Neural cell (in vitro differentiated cells): ENCODE data around the gene RIBC2. TPM values are rescaled to one million over a fixed set of nuclear protein-coding genes. Genes with fewer than 3 reads are reported as not detected.

ENCODE experiments used
- H2AFZ ChIP-seq: fragments of 200-600, 300-800 bp; sonication (generic), shearing (Covaris generic); 2 replicates; pipeline ENCODE4 v1.6.0; 2014; ENCODE audit warnings: low read depth, mild to moderate bottlenecking, antibody characterized with exemption, low read length, moderate library complexity
- H3F3A ChIP-seq: fragments of 200-600 bp; shearing (Covaris generic); 2 replicates; pipeline ENCODE4 v1.6.1; 2016; ENCODE audit warnings: mild to moderate bottlenecking, moderate library complexity, mixed read lengths, antibody characterized with exemption, low read length; ENCODE audit not compliant: insufficient read depth, poor library complexity, severe bottlenecking
- H3K27ac ChIP-seq: fragments of 200-600, 300-800 bp; sonication (generic), shearing (Covaris generic); 2 replicates; pipeline ENCODE4 v1.5.1; 2014; ENCODE audit warnings: mild to moderate bottlenecking, low read length, moderate library complexity
- H3K27me3 ChIP-seq: fragments of 300-800, 200-600 bp; sonication (generic), shearing (Covaris generic); 2 replicates; pipeline ENCODE4 v1.6.0; 2014; ENCODE audit warnings: mild to moderate bottlenecking, low read depth, low read length, moderate library complexity; ENCODE audit not compliant: insufficient read depth
- H3K36me3 ChIP-seq: fragments of 300-800, 200-600 bp; sonication (generic), shearing (Covaris generic); 2 replicates; pipeline ENCODE4 v1.5.1; 2014; ENCODE audit warnings: mild to moderate bottlenecking, antibody characterized with exemption, low read length, moderate library complexity; ENCODE audit not compliant: insufficient read depth
- H3K4me2 ChIP-seq: fragments of 300-800, 200-600 bp; sonication (generic), shearing (Covaris generic); 2 replicates; pipeline ENCODE4 v1.6.0; 2014; ENCODE audit warnings: mild to moderate bottlenecking, low read length
- H3K4me3 ChIP-seq: fragments of 300-800, 200-600 bp; sonication (generic), shearing (Covaris generic); 2 replicates; pipeline ENCODE4 v1.5.1; 2014; ENCODE audit warnings: mild to moderate bottlenecking, low read length, moderate library complexity
- H3K79me2 ChIP-seq: fragments of 200-600 bp; shearing (Covaris generic); replicated peaks from 2 replicates; pipeline ENCODE4 v1.6.0; 2014; ENCODE audit warnings: mild to moderate bottlenecking, low read length, moderate library complexity; ENCODE audit not compliant: insufficient read depth
- H3K9ac ChIP-seq: fragments of 300-800, 200-600 bp; sonication (generic), shearing (Covaris generic); 2 replicates; pipeline ENCODE4 v1.6.1; 2016; ENCODE audit warnings: mild to moderate bottlenecking, low read length, mixed read lengths
- H3K9me2 ChIP-seq: fragments of 200-600 bp; shearing (Covaris generic); 2 replicates; pipeline ENCODE4 v1.6.1; 2016; ENCODE audit warnings: mild to moderate bottlenecking, low read length, mixed read lengths; ENCODE audit not compliant: insufficient read depth
- H3K9me3 ChIP-seq: fragments of 200-600, 300-800 bp; sonication (generic), shearing (Covaris generic); 2 replicates; pipeline ENCODE4 v1.6.1; 2016; ENCODE audit warnings: mild to moderate bottlenecking, mixed run types, low read length, moderate library complexity, mixed read lengths
- H4K20me1 ChIP-seq: fragments of 200-600 bp; shearing (Covaris generic); 2 replicates; pipeline ENCODE4 v1.6.1; 2016; ENCODE audit warnings: mild to moderate bottlenecking, mixed run types; ENCODE audit not compliant: insufficient read depth
- CTCF ChIP-seq: fragments of 450-650 bp; IDR thresholded peaks from 2 replicates; pipeline ENCODE4 v1.5.1; 2014; ENCODE audit warnings: antibody characterized with exemption, mild to moderate bottlenecking, moderate library complexity; ENCODE audit not compliant: poor library complexity, severe bottlenecking
- EP300 ChIP-seq: fragments of 450-650 bp; conservative IDR thresholded peaks from 2 replicates; pipeline ENCODE4 v1.6.1; 2014; ENCODE audit warnings: antibody characterized with exemption, mild to moderate bottlenecking, moderate library complexity; ENCODE audit not compliant: poor library complexity, severe bottlenecking
- EZH2 ChIP-seq: fragments of 200-600, 300-800 bp; shearing (Covaris generic), sonication (generic); IDR thresholded peaks from 2 replicates; pipeline ENCODE4 v1.6.1; 2014; ENCODE audit warnings: antibody characterized with exemption, low read length, borderline replicate concordance, mild to moderate bottlenecking; ENCODE audit not compliant: insufficient read depth, poor library complexity, severe bottlenecking
- MXI1 ChIP-seq: fragments of 450-650 bp; conservative IDR thresholded peaks from 2 replicates; pipeline ENCODE4 v1.6.1; 2014; ENCODE audit warnings: antibody characterized with exemption, mild to moderate bottlenecking; ENCODE audit not compliant: poor library complexity, severe bottlenecking
- POLR2AphosphoS5 ChIP-seq: IDR thresholded peaks from 2 replicates; pipeline ENCODE4 v1.6.1; 2012
- RAD21 ChIP-seq: fragments of 450-650 bp; conservative IDR thresholded peaks from 2 replicates; pipeline ENCODE4 v1.6.1; 2014; ENCODE audit warnings: antibody characterized with exemption, mild to moderate bottlenecking, moderate library complexity
- SMC3 ChIP-seq: fragments of 450-650 bp; conservative IDR thresholded peaks from 2 replicates; pipeline ENCODE4 v1.6.1; 2014; ENCODE audit warnings: antibody characterized with exemption, mild to moderate bottlenecking, moderate library complexity; ENCODE audit not compliant: poor library complexity
- TAF1 ChIP-seq: IDR thresholded peaks from 2 replicates; pipeline ENCODE4 v1.6.1; 2012; ENCODE audit warnings: low read depth
- polyA plus RNA-seq: library from polyadenylated mRNA; depleted of rRNA; stranded (reverse); fragments of >200 nt; gene quantifications from 2 replicates; pipeline ENCODE4 v1.2.3, GENCODE V29; 2014
- TF ChIP-seq, protein P1 (sequence below): IDR thresholded peaks from 2 replicates; pipeline ENCODE4 v1.6.1; 2012; ENCODE audit warnings: borderline replicate concordance

Gene RIBC2
- polyA plus RNA-seq, 1 donor from 2014 or later, result not detected

GRCh38 chr22:45476814-45477213 is 63.3 kb downstream of the RIBC2 start:
- H3K36me3 ChIP-seq, result no peaks in the 10 kb centered on the region
- H3K27me3 ChIP-seq, result no peaks in the 10 kb centered on the region
- H3K4me3 ChIP-seq, result no peak overlapping the region
- H3K9me2 ChIP-seq, result no peaks in the 10 kb centered on the region
- no peaks in the 10 kb centered on the region for H3F3A ChIP-seq
- TF ChIP-seq EP300 (no peak), CTCF (no peak), SMC3 (no peak), EZH2 (no peak), POLR2AphosphoS5 (no peak), MXI1 (no peak), RAD21 (no peak), TAF1 (no peak)
- TF ChIP-seq, protein P1, sequence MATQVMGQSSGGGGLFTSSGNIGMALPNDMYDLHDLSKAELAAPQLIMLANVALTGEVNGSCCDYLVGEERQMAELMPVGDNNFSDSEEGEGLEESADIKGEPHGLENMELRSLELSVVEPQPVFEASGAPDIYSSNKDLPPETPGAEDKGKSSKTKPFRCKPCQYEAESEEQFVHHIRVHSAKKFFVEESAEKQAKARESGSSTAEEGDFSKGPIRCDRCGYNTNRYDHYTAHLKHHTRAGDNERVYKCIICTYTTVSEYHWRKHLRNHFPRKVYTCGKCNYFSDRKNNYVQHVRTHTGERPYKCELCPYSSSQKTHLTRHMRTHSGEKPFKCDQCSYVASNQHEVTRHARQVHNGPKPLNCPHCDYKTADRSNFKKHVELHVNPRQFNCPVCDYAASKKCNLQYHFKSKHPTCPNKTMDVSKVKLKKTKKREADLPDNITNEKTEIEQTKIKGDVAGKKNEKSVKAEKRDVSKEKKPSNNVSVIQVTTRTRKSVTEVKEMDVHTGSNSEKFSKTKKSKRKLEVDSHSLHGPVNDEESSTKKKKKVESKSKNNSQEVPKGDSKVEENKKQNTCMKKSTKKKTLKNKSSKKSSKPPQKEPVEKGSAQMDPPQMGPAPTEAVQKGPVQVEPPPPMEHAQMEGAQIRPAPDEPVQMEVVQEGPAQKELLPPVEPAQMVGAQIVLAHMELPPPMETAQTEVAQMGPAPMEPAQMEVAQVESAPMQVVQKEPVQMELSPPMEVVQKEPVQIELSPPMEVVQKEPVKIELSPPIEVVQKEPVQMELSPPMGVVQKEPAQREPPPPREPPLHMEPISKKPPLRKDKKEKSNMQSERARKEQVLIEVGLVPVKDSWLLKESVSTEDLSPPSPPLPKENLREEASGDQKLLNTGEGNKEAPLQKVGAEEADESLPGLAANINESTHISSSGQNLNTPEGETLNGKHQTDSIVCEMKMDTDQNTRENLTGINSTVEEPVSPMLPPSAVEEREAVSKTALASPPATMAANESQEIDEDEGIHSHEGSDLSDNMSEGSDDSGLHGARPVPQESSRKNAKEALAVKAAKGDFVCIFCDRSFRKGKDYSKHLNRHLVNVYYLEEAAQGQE, result no peak
- no peak overlapping the region for H3K9ac ChIP-seq
- H4K20me1 ChIP-seq, result no peaks in the 10 kb centered on the region
- no peak overlapping the region for H3K4me2 ChIP-seq
- H3K27ac ChIP-seq, result no peak overlapping the region
- no peak overlapping the region for H2AFZ ChIP-seq
- no peaks in the 10 kb centered on the region for H3K9me3 ChIP-seq
- no peaks in the 10 kb centered on the region for H3K79me2 ChIP-seq

DNA sequence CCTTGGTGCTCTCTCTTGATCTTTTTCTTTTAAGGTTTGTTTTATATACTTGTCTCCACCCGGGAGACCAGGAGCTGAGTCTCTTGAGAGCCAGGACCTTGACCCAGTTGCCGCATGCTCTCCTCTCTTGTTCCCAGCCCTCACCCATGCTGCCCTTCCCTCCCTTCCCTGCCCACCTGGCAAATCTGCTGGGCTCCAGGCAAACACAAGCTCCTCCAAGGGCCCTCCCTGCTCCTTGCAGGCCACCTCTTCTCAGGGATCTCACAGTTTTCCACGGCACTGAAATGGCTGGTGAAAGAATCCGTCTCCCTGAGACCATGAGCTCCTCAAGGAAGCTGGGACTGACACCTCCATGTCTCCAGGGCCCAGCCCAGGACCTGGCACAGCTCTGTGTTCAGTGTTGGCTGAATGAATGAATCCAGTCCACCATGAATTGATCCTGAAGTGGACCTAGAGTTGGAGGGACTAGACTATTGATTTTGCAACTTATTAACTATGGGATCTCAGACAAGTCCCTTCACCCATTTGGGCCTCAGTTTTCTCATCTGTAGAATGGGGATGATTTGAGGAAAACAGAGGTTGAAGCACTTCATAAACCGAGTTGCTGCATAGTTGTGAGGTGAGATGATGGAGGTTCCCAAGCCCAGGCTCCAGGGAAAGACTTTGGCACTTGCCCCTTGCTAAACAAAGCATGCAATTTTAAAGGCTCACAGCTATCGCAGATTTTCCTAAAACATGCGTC is 64.0 kb downstream of the RIBC2 start:
- H3K9me3 ChIP-seq, result no peaks in the 10 kb centered on the region
- H2AFZ ChIP-seq, result no peak overlapping the region
- no peaks in the 10 kb centered on the region for H3K27me3 ChIP-seq
- H3K9me2 ChIP-seq, result no peaks in the 10 kb centered on the region
- TF ChIP-seq, protein P1, result no peak
- no peak for TF ChIP-seq EP300
- no peak for TF ChIP-seq MXI1
- TF ChIP-seq SMC3, result no peak
- no peak for TF ChIP-seq POLR2AphosphoS5
- TF ChIP-seq RAD21, result no peak
- TF ChIP-seq EZH2, result no peak
- TF ChIP-seq TAF1, result no peak
- TF ChIP-seq CTCF, result no peak
- no peak overlapping the region for H3K4me3 ChIP-seq
- no peak overlapping the region for H3K27ac ChIP-seq
- H3K79me2 ChIP-seq, result no peaks in the 10 kb centered on the region
- no peaks in the 10 kb centered on the region for H4K20me1 ChIP-seq
- H3K36me3 ChIP-seq, result no peaks in the 10 kb centered on the region
- H3F3A ChIP-seq, result no peaks in the 10 kb centered on the region
- H3K4me2 ChIP-seq, result no peak overlapping the region
- H3K9ac ChIP-seq, result no peak overlapping the region
